Measurements from ENCODE around the gene EXOSC7. TPM values are rescaled to one million over a fixed set of nuclear protein-coding genes. Genes with fewer than 3 reads are reported as not detected.

Gene EXOSC7
- total RNA-seq (100 to 1,000 TPM in 4 of 9 donors, 10 to 100 TPM in 5; 72.9 to 214 (median 93.0) TPM), polyA plus RNA-seq (10 to 100 TPM; 68.9 to 80.2 (median 73.4) TPM)
- long read RNA-seq, donor 1, transcript EXOSC7-210 (9 exons, 1,395 nt): minor isoform, 9 of 41 reads
- long read RNA-seq, donor 1, transcript EXOSC7-201 (8 exons, 1,055 nt): major isoform, 26 of 41 reads
- long read RNA-seq, donor 1, transcript EXOSC7-209 (3 exons, 1,647 nt): minor isoform, 5 of 41 reads
- long read RNA-seq, donor 1, partial matches to known transcripts: 0 of 41 reads
- long read RNA-seq, donor 1, other reads (novel, unspliced or antisense): 0 of 41 reads
- long read RNA-seq, donor 2, transcript EXOSC7-201 (8 exons, 1,055 nt): major isoform, 16 of 21 reads
- long read RNA-seq, donor 2, partial matches to known transcripts: 0 of 21 reads
- long read RNA-seq, donor 2, other reads (novel, unspliced or antisense): 0 of 21 reads
- long read RNA-seq, donor 3, transcript EXOSC7-201 (8 exons, 1,055 nt): major isoform, 20 of 22 reads
- long read RNA-seq, donor 3, partial matches to known transcripts: 0 of 22 reads
- long read RNA-seq, donor 3, other reads (novel, unspliced or antisense): 0 of 22 reads
- long read RNA-seq, donor 4, transcript EXOSC7-201 (8 exons, 1,055 nt): major isoform, 59 of 102 reads
- long read RNA-seq, donor 4, transcript EXOSC7-210 (9 exons, 1,395 nt): minor isoform, 22 of 102 reads
- long read RNA-seq, donor 4, partial matches to known transcripts: 11 of 102 reads
- long read RNA-seq, donor 4, other reads (novel, unspliced or antisense): 8 of 102 reads
- long read RNA-seq, donor 5, transcript EXOSC7-210 (9 exons, 1,395 nt): minor isoform, 21 of 118 reads
- long read RNA-seq, donor 5, transcript EXOSC7-201 (8 exons, 1,055 nt): major isoform, 70 of 118 reads
- long read RNA-seq, donor 5, partial matches to known transcripts: 12 of 118 reads
- long read RNA-seq, donor 5, other reads (novel, unspliced or antisense): 14 of 118 reads
- long read RNA-seq, donor 6, transcript EXOSC7-210 (9 exons, 1,395 nt): minor isoform, 11 of 56 reads
- long read RNA-seq, donor 6, transcript EXOSC7-201 (8 exons, 1,055 nt): major isoform, 40 of 56 reads
- long read RNA-seq, donor 6, partial matches to known transcripts: 4 of 56 reads
- long read RNA-seq, donor 6, other reads (novel, unspliced or antisense): 0 of 56 reads
- long read RNA-seq, donor 7, transcript EXOSC7-201 (8 exons, 1,055 nt): major isoform, 16 of 17 reads
- long read RNA-seq, donor 7, partial matches to known transcripts: 0 of 17 reads
- long read RNA-seq, donor 7, other reads (novel, unspliced or antisense): 0 of 17 reads
- long read RNA-seq, donor 8, transcript EXOSC7-201 (8 exons, 1,055 nt): major isoform, 28 of 36 reads
- long read RNA-seq, donor 8, transcript EXOSC7-210 (9 exons, 1,395 nt): minor isoform, 7 of 36 reads
- long read RNA-seq, donor 8, partial matches to known transcripts: 0 of 36 reads
- long read RNA-seq, donor 8, other reads (novel, unspliced or antisense): 0 of 36 reads
- long read RNA-seq, donor 9, transcript EXOSC7-210 (9 exons, 1,395 nt): minor isoform, 5 of 23 reads
- long read RNA-seq, donor 9, transcript EXOSC7-201 (8 exons, 1,055 nt): major isoform, 10 of 23 reads
- long read RNA-seq, donor 9, partial matches to known transcripts: 6 of 23 reads
- long read RNA-seq, donor 9, other reads (novel, unspliced or antisense): 0 of 23 reads
- long read RNA-seq, donor 10, transcript EXOSC7-201 (8 exons, 1,055 nt): major isoform, 15 of 40 reads
- long read RNA-seq, donor 10, transcript EXOSC7-209 (3 exons, 1,647 nt): minor isoform, 5 of 40 reads
- long read RNA-seq, donor 10, partial matches to known transcripts: 10 of 40 reads
- long read RNA-seq, donor 10, other reads (novel, unspliced or antisense): 8 of 40 reads

DNA sequence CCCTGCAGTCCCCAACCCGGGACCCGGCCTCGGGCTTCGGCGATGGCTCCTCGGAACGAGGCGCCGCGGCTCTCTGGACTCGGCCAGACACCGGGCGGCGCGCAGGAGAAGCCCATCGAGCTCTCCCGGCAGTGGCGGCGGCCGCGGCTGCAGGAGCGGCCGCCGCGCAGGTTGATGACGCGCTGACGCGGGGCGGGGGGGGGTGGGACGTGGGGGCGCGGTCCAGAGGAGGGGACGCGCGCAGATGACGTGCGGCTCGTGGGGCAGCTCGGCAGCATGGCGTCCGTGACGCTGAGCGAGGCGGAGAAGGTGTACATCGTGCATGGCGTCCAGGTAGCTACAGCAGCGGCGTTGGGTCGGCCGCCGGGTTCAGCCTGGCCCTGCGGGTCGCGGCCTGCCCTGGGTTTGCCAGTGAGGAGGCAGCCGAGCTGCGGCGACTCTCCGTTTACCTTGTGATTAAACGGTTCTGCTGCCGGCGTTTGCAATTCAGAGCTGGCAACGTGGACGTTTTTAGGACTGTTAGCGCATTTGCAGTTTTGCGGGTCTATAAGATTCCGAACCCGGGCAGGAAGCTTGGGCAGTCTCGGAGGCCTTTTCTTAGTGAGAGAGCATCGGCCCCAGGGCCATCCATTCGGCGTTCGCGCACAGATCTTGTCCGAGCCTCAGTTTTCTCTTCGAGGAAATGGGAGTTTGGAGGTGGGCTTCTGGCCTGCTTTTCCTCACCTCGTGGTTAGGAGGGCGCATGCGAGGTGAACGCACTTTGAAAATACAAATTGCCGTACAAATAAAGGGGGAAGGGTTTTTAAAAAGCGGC lies at the start of gene EXOSC7, which contains the start of gene ZDHHC3:
EXOSC7 (plus strand) TSS at position 243 of the 814 bp plus-strand sequence; CDS start at position 277, 34 bp downstream.
ZDHHC3 (minus strand) TSS at position 173 of the 814 bp plus-strand sequence. CDS start 16,738 bp downstream, outside the sequence.
- peaks cover 5 to 41% of the 10 kb centered on the region in 2 donors for H3K4me1 ChIP-seq (replicated peaks in 1 of 2)
- peak; percentile 31 to 72 for TF ChIP-seq POLR2A (IDR thresholded peaks at IDR 0.05)
- TF ChIP-seq, protein P1, sequence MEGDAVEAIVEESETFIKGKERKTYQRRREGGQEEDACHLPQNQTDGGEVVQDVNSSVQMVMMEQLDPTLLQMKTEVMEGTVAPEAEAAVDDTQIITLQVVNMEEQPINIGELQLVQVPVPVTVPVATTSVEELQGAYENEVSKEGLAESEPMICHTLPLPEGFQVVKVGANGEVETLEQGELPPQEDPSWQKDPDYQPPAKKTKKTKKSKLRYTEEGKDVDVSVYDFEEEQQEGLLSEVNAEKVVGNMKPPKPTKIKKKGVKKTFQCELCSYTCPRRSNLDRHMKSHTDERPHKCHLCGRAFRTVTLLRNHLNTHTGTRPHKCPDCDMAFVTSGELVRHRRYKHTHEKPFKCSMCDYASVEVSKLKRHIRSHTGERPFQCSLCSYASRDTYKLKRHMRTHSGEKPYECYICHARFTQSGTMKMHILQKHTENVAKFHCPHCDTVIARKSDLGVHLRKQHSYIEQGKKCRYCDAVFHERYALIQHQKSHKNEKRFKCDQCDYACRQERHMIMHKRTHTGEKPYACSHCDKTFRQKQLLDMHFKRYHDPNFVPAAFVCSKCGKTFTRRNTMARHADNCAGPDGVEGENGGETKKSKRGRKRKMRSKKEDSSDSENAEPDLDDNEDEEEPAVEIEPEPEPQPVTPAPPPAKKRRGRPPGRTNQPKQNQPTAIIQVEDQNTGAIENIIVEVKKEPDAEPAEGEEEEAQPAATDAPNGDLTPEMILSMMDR (IDR thresholded peaks at IDR 0.05): no peak
- no peaks in the 10 kb centered on the region for H3K36me3 ChIP-seq (replicated peaks in 1 of 2)
- H3K4me3 ChIP-seq: peak within 1 kb of the TSS; percentile 79 to 97 (median 93)
- H3K27ac ChIP-seq: peak within 1 kb of the TSS; percentile 15 to 95 (median 90)
- intact Hi-C loops (cut with DNase I): loop anchor here in 1 of 2 donors (10.0 kb wide), 1 partner anchor 49 kb away; the partner anchor contains the start of gene CLEC3B
- DNase-seq: peak; percentile 82 to 90 (median 88)
- WGBS, 4 donors: 0 to 1% (median 0%) methylated on average over 16 to 82 of the region's 82 CpGs
- no peaks in the 10 kb centered on the region for H3K9me3 ChIP-seq (replicated peaks in 1 of 3)
- H3K27me3 ChIP-seq: no peaks in the 10 kb centered on the region

DNA sequence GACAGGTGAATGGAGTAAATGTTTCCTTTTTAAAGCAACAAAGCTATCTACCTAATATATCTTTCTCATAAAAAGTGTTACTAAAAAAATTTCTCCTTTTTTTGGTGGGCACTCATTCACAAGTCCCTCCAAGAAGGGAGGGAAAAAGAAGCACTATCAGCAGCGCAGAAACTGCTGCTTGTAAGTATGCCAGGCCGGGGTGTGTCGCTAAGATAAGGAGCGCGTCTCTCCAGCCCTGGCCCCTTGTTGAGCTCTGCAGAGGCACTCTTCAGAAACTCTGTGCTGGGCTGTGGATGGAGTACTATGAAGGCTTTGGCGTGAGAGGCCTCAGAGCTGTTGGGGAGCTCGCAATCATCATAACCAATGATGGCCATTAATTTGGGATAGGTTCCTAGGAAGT lies 49.1 kb upstream of the EXOSC7 start:
- H3K36me3 ChIP-seq (replicated peaks in 1 of 2): peaks cover 0 to 44% of the 10 kb centered on the region in 2 donors
- no peak for DNase-seq
- H3K4me1 ChIP-seq (replicated peaks in 1 of 2): peaks cover 0 to 14% of the 10 kb centered on the region in 2 donors
- no peaks in the 10 kb centered on the region for H3K9me3 ChIP-seq (replicated peaks in 1 of 3)
- H3K4me3 ChIP-seq: no peak overlapping the region
- TF ChIP-seq, protein P1 (IDR thresholded peaks at IDR 0.05): no peak
- no peak for TF ChIP-seq POLR2A (IDR thresholded peaks at IDR 0.05)
- no peak overlapping the region for H3K27ac ChIP-seq
- H3K27me3 ChIP-seq: no peaks in the 10 kb centered on the region
- intact Hi-C loops (cut with DNase I): no loop called here
- WGBS, 4 donors: 83 to 96% (median 92%) methylated on average over 7 of the region's 7 CpGs

DNA sequence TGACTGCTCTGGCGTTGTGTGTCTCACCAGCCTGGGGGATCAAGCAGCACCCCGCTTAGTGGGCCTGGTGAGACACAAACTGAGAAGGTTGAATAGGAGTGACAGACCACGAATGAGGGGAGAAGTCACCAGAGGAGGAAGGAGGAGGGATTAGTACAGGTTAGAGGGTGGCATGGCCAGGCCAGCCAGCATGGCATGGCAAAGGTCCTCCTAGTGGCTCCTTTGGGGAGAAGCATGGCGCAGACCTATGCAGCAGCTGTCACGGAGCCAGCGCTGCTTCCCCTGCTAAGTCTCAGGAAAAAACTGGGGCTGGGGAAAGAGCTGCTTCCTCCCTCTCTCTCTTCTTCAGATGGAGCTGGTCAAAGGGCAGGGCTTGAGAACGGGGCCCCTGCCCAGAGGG lies 48.7 kb upstream of the EXOSC7 start:
- Histone ChIP-seq H3K27me3 (no peaks in the 10 kb centered on the region), H3K27ac (no peak overlapping the region), H3K4me1 (replicated peaks in 1 of 2) (peaks cover 0 to 14% of the 10 kb centered on the region in 2 donors), H3K9me3 (replicated peaks in 1 of 3) (no peaks in the 10 kb centered on the region), H3K36me3 (replicated peaks in 1 of 2) (peaks cover 0 to 48% of the 10 kb centered on the region in 2 donors), H3K4me3 (no peak overlapping the region)
- 88 to 96% (median 90%) methylated on average over 4 to 7 of the region's 7 CpGs for WGBS, 4 donors
- TF ChIP-seq, protein P1 (IDR thresholded peaks at IDR 0.05): no peak
- TF ChIP-seq POLR2A (IDR thresholded peaks at IDR 0.05): no peak
- no peak for DNase-seq
- intact Hi-C loops (cut with DNase I): no loop called here

Measured in adrenal gland (tissue), 19 donors.